Left kidney (tissue), 2 donors: ENCODE results near the gene CDK19. TPM values are rescaled to one million over a fixed set of nuclear protein-coding genes. Genes with fewer than 3 reads are reported as not detected.
"Not testable (repeated sequence)": the region's sequence is repeated elsewhere in the genome, so short reads cannot be mapped to it uniquely, and the experiment has no call there.

ENCODE experiments used
- DNase-seq: peaks from one replicate; pipeline ENCODE4 v3.0.0-alpha.2; 2013
- polyA plus RNA-seq: library from polyadenylated mRNA; unstranded; fragments of 120-200 nt; gene quantifications from one replicate; pipeline ENCODE4 v1.2.1, GENCODE V29; 2013; ENCODE audit not compliant: insufficient read length

CDK19 gene
- polyA plus RNA-seq, 1 donor = 43.8 TPM

DNA sequence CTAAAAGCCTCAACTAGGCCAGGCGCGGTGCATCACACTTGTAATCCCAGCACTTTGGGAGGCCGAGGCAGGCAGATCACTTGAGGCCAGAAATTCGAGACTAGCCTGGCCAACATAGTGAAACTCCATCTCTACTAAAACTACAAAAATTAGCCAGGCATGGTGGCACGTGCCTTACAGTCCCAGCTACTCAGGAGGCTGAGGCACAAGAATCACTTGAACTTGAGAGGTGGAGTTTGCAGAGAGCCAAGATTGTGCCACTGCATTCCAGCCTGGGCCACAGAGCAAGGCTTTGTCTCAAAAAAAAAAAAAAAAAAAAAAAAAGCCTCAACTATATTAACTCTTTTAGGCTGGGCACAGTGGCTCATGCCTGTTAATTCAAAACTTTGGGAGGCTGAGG lies 55.2 kb downstream of the CDK19 start:
- not testable (repeated sequence) for DNase-seq

- no peak for DNase-seq
These were observed 57.3 kb downstream of the CDK19 start for GRCh38 chr6:110757926-110758325.

DNA sequence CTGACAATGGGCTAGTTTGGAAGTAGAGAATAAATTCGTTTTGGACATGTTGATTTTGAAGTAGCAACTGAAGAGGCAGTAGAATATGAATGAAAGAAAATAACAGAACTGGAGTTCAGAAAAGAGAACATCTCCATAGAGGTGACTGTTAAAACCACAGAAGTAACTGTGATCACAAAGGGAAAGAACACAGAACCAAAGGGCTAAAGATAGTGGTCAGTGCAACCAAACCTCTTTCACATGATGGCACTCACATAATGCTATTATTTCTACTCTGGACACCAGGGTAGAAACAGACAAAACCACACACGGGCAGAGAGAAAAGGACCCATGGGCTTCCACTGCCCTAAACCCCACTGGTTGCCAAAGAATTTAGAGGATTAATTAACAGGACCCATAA lies 58.5 kb downstream of the CDK19 start:
- no peak for DNase-seq

DNA sequence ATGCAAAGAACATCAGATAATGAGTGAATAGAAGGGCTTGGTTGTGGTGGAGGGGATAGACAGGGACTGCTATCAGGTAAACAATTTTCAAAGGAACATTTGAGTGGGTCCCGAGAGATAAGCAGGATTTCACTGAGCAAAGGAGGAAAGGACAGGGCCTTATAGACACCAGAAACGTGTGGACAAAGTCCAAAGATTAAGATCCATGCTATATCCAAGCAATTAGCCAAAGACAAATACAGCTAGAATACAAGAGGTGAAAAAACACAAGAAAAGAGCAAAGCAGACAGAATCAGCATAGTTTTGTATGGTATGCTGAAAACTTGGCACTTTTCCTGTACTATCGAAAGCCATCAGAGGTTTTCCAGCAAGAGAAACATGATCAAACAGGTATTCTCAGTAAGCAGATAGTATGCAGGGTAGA lies 59.8 kb downstream of the CDK19 start:
- DNase-seq = no peak

- DNase-seq = not testable (repeated sequence)
These were observed 61.2 kb downstream of the CDK19 start for GRCh38 chr6:110753936-110754668.

GRCh38 chr6:110748453-110748852 lies 66.8 kb downstream of the CDK19 start:
- DNase-seq = no peak

- no peak for DNase-seq
These were observed 68.6 kb downstream of the CDK19 start for GRCh38 chr6:110746680-110747079.

DNA sequence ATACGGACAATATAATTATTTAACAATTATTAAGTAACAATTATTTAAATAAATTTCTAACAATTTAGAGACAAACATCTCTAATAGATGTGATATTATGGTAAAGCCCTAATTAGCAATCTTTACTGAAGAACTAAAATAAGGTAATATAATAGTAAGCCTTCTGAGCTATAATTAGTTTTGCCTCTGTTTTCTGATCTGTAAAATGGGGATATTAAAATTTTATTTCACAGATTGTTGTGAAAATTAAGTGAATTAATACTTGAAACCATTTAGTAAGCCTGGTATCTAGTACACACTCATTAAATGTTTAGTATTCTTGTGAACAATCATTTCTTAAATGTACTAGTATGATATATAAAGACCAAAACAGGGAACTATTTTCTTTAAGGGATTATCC lies 70.3 kb downstream of the CDK19 start:
- no peak for DNase-seq

GRCh38 chr6:110742552-110742951 lies 72.7 kb downstream of the CDK19 start:
- DNase-seq = not testable (repeated sequence)

DNA sequence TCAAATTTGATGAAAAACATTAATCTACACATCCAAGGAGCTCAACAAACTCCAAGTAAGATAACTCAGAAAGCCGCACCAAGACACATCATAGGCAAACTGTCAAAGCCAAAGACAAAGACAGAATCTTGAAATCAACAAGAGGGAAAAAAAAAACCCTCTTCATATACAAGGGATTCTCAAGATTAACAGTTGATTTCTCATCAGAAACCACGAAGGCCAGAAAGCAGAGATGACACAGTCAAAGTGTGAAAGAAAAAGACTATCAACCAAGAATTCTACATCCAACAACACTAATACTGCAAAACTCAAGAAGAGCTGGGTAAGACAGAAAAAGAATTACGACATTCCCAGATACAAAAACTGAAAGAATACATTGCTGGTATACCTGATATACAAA lies 73.8 kb downstream of the CDK19 start:
- DNase-seq = no peak

GRCh38 chr6:110738899-110739365 lies 76.3 kb downstream of the CDK19 start:
- DNase-seq = no peak

GRCh38 chr6:110735666-110736065 lies 79.6 kb downstream of the CDK19 start:
- no peak for DNase-seq

GRCh38 chr6:110731898-110732297 lies 83.4 kb downstream of the CDK19 start:
- DNase-seq = no peak

GRCh38 chr6:110731196-110731595 lies 84.1 kb downstream of the CDK19 start:
- DNase-seq = no peak

- no peak for DNase-seq
These were observed 86.8 kb downstream of the CDK19 start for GRCh38 chr6:110728501-110728900.

GRCh38 chr6:110723017-110723416 lies 92.3 kb downstream of the CDK19 start:
- DNase-seq = no peak

DNA sequence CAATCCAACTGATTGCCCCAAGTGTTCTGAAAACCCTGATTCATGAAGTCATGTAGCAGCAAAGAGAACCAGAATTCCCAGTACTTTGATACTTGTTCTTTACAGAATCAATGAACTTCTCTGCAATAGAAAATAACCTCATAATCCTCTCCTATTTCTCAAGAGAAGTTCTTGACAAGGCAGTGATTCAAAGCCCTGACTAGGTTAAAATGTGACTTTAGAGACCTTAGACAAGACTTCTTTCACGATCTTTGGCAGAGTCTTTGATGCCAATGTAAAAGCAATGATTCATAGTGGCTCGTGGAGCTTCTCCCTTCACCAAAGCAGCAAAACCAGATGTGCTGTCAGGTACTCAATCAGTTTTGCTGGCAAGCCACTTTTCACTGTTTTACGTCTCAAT lies 95.2 kb downstream of the CDK19 start:
- no peak for DNase-seq

DNA sequence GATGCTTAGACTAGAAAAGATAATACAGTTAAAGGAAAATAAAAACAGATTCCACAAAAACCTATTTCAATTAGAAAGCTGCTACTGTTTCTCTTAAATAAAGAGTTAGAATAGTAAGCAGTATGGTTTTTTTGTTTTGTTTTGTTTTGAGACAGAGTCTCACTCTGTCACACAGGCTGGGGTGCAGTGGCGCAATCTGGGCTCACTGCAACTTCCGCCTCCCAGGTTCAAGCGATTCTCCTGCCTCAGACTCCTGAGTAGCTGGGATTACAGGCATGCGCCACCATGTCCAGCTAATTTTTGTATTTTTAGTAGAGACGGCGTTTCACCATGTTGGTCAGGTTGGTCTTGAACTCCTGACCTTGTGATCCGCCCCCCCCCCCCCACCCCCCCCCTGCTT lies 95.7 kb downstream of the CDK19 start:
- DNase-seq = not testable (repeated sequence)

DNA sequence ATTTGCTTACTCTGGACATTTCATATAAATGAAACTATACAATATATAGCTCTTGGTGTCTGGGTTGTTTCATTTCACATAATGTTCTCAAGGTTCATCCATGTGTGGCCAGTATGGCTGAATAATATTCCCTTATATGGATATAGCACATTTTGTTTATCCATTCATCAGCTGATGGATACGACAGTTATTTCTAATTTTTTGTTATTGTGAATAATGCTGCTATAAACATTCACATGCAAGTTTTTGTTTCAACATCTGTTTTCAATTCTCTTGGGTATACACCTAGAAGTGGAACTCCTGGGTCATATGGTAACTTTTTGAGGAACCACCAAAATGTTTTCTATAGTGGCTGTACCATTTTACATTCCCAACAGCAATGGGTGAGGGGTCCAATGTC lies 101.1 kb downstream of the CDK19 start:
- no peak for DNase-seq

- DNase-seq = no peak
These were observed 103.0 kb downstream of the CDK19 start for GRCh38 chr6:110712238-110712637.

GRCh38 chr6:110710115-110710514 lies 105.2 kb downstream of the CDK19 start:
- no peak for DNase-seq

DNA sequence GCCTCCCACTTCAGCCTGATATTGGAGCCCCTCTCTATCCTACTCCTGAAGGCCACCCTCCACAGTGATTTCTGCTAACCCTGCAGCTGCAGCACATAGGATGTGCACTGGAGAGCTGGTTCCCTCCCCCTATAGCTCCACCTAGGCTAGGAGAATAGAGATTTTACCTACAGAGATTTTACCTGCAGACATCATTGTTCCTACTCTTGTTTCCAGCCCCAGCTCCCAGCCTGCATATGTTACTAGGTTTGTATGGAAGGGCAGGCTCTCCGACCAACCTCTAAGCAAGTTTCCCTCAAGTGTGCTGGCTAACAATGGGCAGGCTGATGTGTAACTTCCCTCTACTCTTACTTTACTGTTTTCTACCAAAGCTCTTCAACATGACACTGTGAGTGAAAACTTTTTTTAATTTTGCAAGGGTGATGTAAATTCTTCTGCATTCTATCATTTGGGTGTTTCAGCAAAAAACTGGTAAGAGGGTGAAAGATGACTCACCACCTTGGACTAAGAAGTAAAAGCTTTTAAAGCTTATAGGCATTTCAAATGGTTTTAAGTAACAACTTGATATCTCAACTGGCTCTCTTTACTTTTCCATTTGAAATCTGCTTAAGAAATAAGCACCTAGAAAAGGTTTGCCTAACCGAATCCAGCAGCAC lies 106.8 kb downstream of the CDK19 start:
- no peak for DNase-seq

DNA sequence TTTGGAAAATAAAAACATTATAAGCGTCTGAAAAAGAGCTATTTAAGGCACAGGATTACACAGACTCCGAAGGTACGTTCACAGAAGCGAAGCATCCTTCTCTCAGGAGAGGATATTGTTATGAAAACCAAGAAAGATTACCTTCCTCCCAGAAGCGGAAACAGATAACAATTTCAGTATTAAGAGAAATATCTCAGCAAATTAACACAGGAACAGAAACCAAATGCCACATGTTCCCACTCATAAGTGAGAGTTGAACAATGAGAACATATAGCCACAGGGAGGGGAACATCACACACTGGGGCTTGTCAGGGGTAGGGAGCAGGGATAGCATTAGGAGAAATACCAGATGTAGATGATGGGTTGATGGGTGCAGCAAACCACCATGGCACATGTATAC lies 109.7 kb downstream of the CDK19 start:
- DNase-seq = no peak
